ENCODE data around the gene HSD17B13. TPM values are rescaled to one million over a fixed set of nuclear protein-coding genes. Genes with fewer than 3 reads are reported as not detected.

Gene HSD17B13
- total RNA-seq, 1 experiment from 2014 or later: 0.14 TPM

GRCh38 chr4:87330761-87331160 lies 8.1 kb upstream of the HSD17B13 start:
- Histone ChIP-seq H3K9me3 (peaks cover 10% of the 10 kb centered on the region; the same call in 1 of the 2 replicates), H3K4me3 (ENCODE audit: low read depth, low read length) (no peak overlapping the region), H3K4me1 (no peaks in the 10 kb centered on the region), H3K27me3 (replicated peaks; ENCODE audit: control insufficient read depth, insufficient read depth, low read length) (no peaks in the 10 kb centered on the region), H3K36me3 (ENCODE audit: control insufficient read depth, insufficient read depth, low read length) (no peaks in the 10 kb centered on the region)
- BruUV-seq (replicated peaks): no TSS peak
- CTCF ChIA-PET: no interaction called here
- H3K4me3 Mint-ChIP-seq (ENCODE audit: unreplicated experiment): no peak overlapping the region
- POLR2A ChIA-PET: no interaction called here
- peaks cover 19% of the 10 kb centered on the region for H3K36me3 Mint-ChIP-seq (ENCODE audit: insufficient read depth, unreplicated experiment)
- no peak for DNase-seq
- no peaks in the 10 kb centered on the region for H3K27me3 Mint-ChIP-seq (ENCODE audit: insufficient read depth, unreplicated experiment)
- no peak for TF ChIP-seq CTCF (IDR thresholded peaks at IDR 0.05; ENCODE audit: insufficient read depth in 1 of 2, low read depth in 1 of 2, low read length in 1 of 2, severe bottlenecking in 1 of 2, unreplicated experiment in 1 of 2)
- intact Hi-C loops (cut with micrococcal nuclease; ENCODE audit: unreplicated experiment): no loop called here
- no peaks in the 10 kb centered on the region for H3K4me1 Mint-ChIP-seq (ENCODE audit: low read depth, unreplicated experiment)
- no peak overlapping the region for H3K27ac Mint-ChIP-seq (ENCODE audit: unreplicated experiment)
- peaks cover 27% of the 10 kb centered on the region for H3K9me3 Mint-ChIP-seq (ENCODE audit: unreplicated experiment)

- no peaks in the 10 kb centered on the region for H3K9me3 ChIP-seq
- no peaks in the 10 kb centered on the region for H3K4me1 ChIP-seq
- no peaks in the 10 kb centered on the region for H3K27me3 ChIP-seq (replicated peaks; ENCODE audit: control insufficient read depth, insufficient read depth, low read length)
- intact Hi-C loops (cut with micrococcal nuclease; ENCODE audit: unreplicated experiment): no loop called here
- Mint-ChIP-seq H3K36me3 (ENCODE audit: insufficient read depth, unreplicated experiment) (no peaks in the 10 kb centered on the region), H3K27ac (ENCODE audit: unreplicated experiment) (no peak overlapping the region), H3K4me1 (ENCODE audit: low read depth, unreplicated experiment) (no peaks in the 10 kb centered on the region), H3K9me3 (ENCODE audit: unreplicated experiment) (peaks cover 4% of the 10 kb centered on the region), H3K27me3 (ENCODE audit: insufficient read depth, unreplicated experiment) (no peaks in the 10 kb centered on the region), H3K4me3 (ENCODE audit: unreplicated experiment) (no peak overlapping the region)
- POLR2A ChIA-PET: no interaction called here
- no peak for DNase-seq
- TF ChIP-seq CTCF (IDR thresholded peaks at IDR 0.05; ENCODE audit: insufficient read depth in 1 of 2, low read depth in 1 of 2, low read length in 1 of 2, severe bottlenecking in 1 of 2, unreplicated experiment in 1 of 2): no peak
- no TSS peak for BruUV-seq (replicated peaks)
- H3K4me3 ChIP-seq (ENCODE audit: low read depth, low read length): no peak overlapping the region
- H3K36me3 ChIP-seq (ENCODE audit: control insufficient read depth, insufficient read depth, low read length): no peaks in the 10 kb centered on the region
- CTCF ChIA-PET: no interaction called here
Observed at GRCh38 chr4:87327136-87327535, 4.5 kb upstream of the HSD17B13 start.

- no peak overlapping the region for H3K4me3 Mint-ChIP-seq (ENCODE audit: unreplicated experiment)
- no peaks in the 10 kb centered on the region for H3K27me3 Mint-ChIP-seq (ENCODE audit: insufficient read depth, unreplicated experiment)
- Histone ChIP-seq H3K27me3 (replicated peaks; ENCODE audit: control insufficient read depth, insufficient read depth, low read length) (no peaks in the 10 kb centered on the region), H3K4me1 (no peaks in the 10 kb centered on the region), H3K9me3 (no peaks in the 10 kb centered on the region), H3K4me3 (ENCODE audit: low read depth, low read length) (no peak overlapping the region), H3K36me3 (ENCODE audit: control insufficient read depth, insufficient read depth, low read length) (no peaks in the 10 kb centered on the region)
- intact Hi-C loops (cut with micrococcal nuclease; ENCODE audit: unreplicated experiment): no loop called here
- no peaks in the 10 kb centered on the region for H3K4me1 Mint-ChIP-seq (ENCODE audit: low read depth, unreplicated experiment)
- no TSS peak for BruUV-seq (replicated peaks)
- no peak overlapping the region for H3K27ac Mint-ChIP-seq (ENCODE audit: unreplicated experiment)
- H3K9me3 Mint-ChIP-seq (ENCODE audit: unreplicated experiment): no peaks in the 10 kb centered on the region
- no peaks in the 10 kb centered on the region for H3K36me3 Mint-ChIP-seq (ENCODE audit: insufficient read depth, unreplicated experiment)
- ChIA-PET CTCF (no interaction called here), POLR2A (no interaction called here)
- no peak for TF ChIP-seq CTCF (IDR thresholded peaks at IDR 0.05; ENCODE audit: insufficient read depth in 1 of 2, low read depth in 1 of 2, low read length in 1 of 2, severe bottlenecking in 1 of 2, unreplicated experiment in 1 of 2)
- DNase-seq: no peak
Observed at GRCh38 chr4:87326460-87326859, 3.8 kb upstream of the HSD17B13 start.
